Measurements from ENCODE around the gene ROR1.

ROR1 gene

GRCh38 chr1:64197076-64197475 is 423.3 kb downstream of the ROR1 start (continued):
- no peak for TF ChIP-seq OSR2 (tag by site-specific recombination; IDR thresholded peaks at IDR 0.05)

- Histone ChIP-seq H3K9me3 (ENCODE audit: control insufficient read depth, insufficient read depth, low read depth, low read length) (no peaks in the 10 kb centered on the region), H3K36me3 (ENCODE audit: control insufficient read depth in 2 of 2, insufficient read depth in 1 of 2, low read length in 2 of 2) (no peaks in the 10 kb centered on the region), H3K4me3 (ENCODE audit: low read depth, low read length) (no peak overlapping the region), H3K4me1 (ENCODE audit: control insufficient read depth, insufficient read depth, low read length) (no peaks in the 10 kb centered on the region), H3K27ac (ENCODE audit: extremely low read depth, low read depth, low read length) (no peak overlapping the region)
- CTCF ChIA-PET: interaction anchor here (0.7 kb wide), 1 partner anchor 568 kb away, joined by 3 read pairs; no protein-coding TSS in a partner anchor
- POLR2A ChIA-PET: no interaction called here
- peak; percentile 58; the same call in 1 of the 2 replicates for TF ChIP-seq ZNF513 (tag by site-specific recombination; IDR thresholded peaks at IDR 0.05)
- TF ChIP-seq ZSCAN5A (tag by site-specific recombination; IDR thresholded peaks at IDR 0.05): no peak
- no peak for TF ChIP-seq ZNF843 (tag by site-specific recombination; IDR thresholded peaks at IDR 0.05)
- no peak for TF ChIP-seq KLF7 (tag by site-specific recombination; IDR thresholded peaks at IDR 0.05; ENCODE audit: borderline replicate concordance)
- TF ChIP-seq CTCF (tag by site-specific recombination; IDR thresholded peaks at IDR 0.05): no peak
- no peak for TF ChIP-seq WT1 (tag by site-specific recombination; IDR thresholded peaks at IDR 0.05)
Observed at GRCh38 chr1:64199154-64199553, 425.3 kb downstream of the ROR1 start.

- ChIA-PET POLR2A (no interaction called here), CTCF (no interaction called here)
- Histone ChIP-seq H3K4me3 (ENCODE audit: low read depth, low read length) (no peak overlapping the region), H3K4me1 (ENCODE audit: control insufficient read depth, insufficient read depth, low read length) (no peaks in the 10 kb centered on the region), H3K9me3 (ENCODE audit: control insufficient read depth, insufficient read depth, low read depth, low read length) (no peaks in the 10 kb centered on the region), H3K36me3 (ENCODE audit: control insufficient read depth in 2 of 2, insufficient read depth in 1 of 2, low read length in 2 of 2) (no peaks in the 10 kb centered on the region), H3K27ac (ENCODE audit: extremely low read depth, low read depth, low read length) (no peak overlapping the region)
- TF ChIP-seq ZNF555 (tag by site-specific recombination; conservative IDR thresholded peaks at IDR 0.05) (no peak), ZNF221 (tag by site-specific recombination; IDR thresholded peaks at IDR 0.05; ENCODE audit: borderline replicate concordance) (no peak), ZNF521 (tag by site-specific recombination; IDR thresholded peaks at IDR 0.05) (no peak), ATF2 (tag by site-specific recombination; IDR thresholded peaks at IDR 0.05; ENCODE audit: low read depth) (no peak), ZNF2 (tag by site-specific recombination; IDR thresholded peaks at IDR 0.05) (no peak), ZFHX2 (tag by site-specific recombination; conservative IDR thresholded peaks at IDR 0.05) (no peak), SETDB1 (IDR thresholded peaks at IDR 0.05; ENCODE audit: insufficient read length, low read length) (no peak), KLF16 (tag by site-specific recombination; IDR thresholded peaks at IDR 0.05) (no peak), ZNF112 (tag by site-specific recombination; IDR thresholded peaks at IDR 0.05) (no peak), TCF7L2 (IDR thresholded peaks at IDR 0.05; ENCODE audit: borderline replicate concordance, low read depth, low read length) (no peak), PBX3 (CRISPR knock-in tag; IDR thresholded peaks at IDR 0.05) (no peak), ZNF10 (tag by site-specific recombination; IDR thresholded peaks at IDR 0.05) (no peak), HOXA7 (CRISPR knock-in tag; IDR thresholded peaks at IDR 0.05; ENCODE audit: borderline replicate concordance) (no peak), ZBTB48 (tag by site-specific recombination; IDR thresholded peaks at IDR 0.05) (no peak), AEBP2 (tag by site-specific recombination; IDR thresholded peaks at IDR 0.05; ENCODE audit: borderline replicate concordance) (no peak), ELK4 (IDR thresholded peaks at IDR 0.05; ENCODE audit: borderline replicate concordance, low read depth, low read length) (no peak)
Observed at GRCh38 chr1:64200064-64200463, 426.2 kb downstream of the ROR1 start.

All from HEK293 (cell line).